OCI-LY1 (cell line): ENCODE data around the gene GRK4.
"Not testable (repeated sequence)": the region's sequence is repeated elsewhere in the genome, so short reads cannot be mapped to it uniquely, and the experiment has no call there.

Source experiments
- H2AFZ ChIP-seq: fragments of 200-600 bp; sonication (generic), shearing (Covaris generic); 2 replicates; pipeline ENCODE4 v1.6.0; 2014; ENCODE audit warnings: antibody characterized with exemption, mild to moderate bottlenecking, low read length
- H3F3A ChIP-seq: fragments of 200-600 bp; sonication (generic), shearing (Covaris generic); 2 replicates; pipeline ENCODE4 v1.6.0; 2014; ENCODE audit warnings: mild to moderate bottlenecking, antibody characterized with exemption, low read length, moderate library complexity; ENCODE audit not compliant: insufficient read depth
- H3K27ac ChIP-seq: fragments of 200-600 bp; sonication (generic); 2 replicates; pipeline ENCODE4 v1.5.1; 2014; ENCODE audit warnings: low read length, mixed run types, mild to moderate bottlenecking, low read depth; ENCODE audit not compliant: poor library complexity, severe bottlenecking
- H3K27me3 ChIP-seq: fragments of 200-600 bp; sonication (generic); 2 replicates; pipeline ENCODE4 v1.6.0; 2014; ENCODE audit warnings: antibody characterized with exemption, mild to moderate bottlenecking, low read length, moderate library complexity; ENCODE audit not compliant: insufficient read depth
- H3K36me3 ChIP-seq: fragments of 200-600 bp; sonication (generic); 2 replicates; pipeline ENCODE4 v1.6.1; 2014; ENCODE audit warnings: mild to moderate bottlenecking, antibody characterized with exemption, low read length, moderate library complexity, mixed read lengths; ENCODE audit not compliant: insufficient read depth
- H3K4me1 ChIP-seq: fragments of 200-600 bp; sonication (generic); 2 replicates; pipeline ENCODE4 v1.5.1; 2014; ENCODE audit warnings: mild to moderate bottlenecking, low read length, moderate library complexity; ENCODE audit not compliant: insufficient read depth, severe bottlenecking
- H3K4me2 ChIP-seq: fragments of 200-600 bp; sonication (generic), shearing (Covaris generic); 2 replicates; pipeline ENCODE4 v1.6.1; 2014; ENCODE audit warnings: low read length
- H3K4me3 ChIP-seq: fragments of 200-600 bp; sonication (generic); 2 replicates; pipeline ENCODE4 v1.5.1; 2014; ENCODE audit warnings: low read length, low read depth, mild to moderate bottlenecking, mixed read lengths; ENCODE audit not compliant: poor library complexity, severe bottlenecking
- H3K79me2 ChIP-seq: fragments of 200-600 bp; shearing (Covaris generic); 2 replicates; pipeline ENCODE4 v1.6.1; 2016; ENCODE audit warnings: mixed run types, low read length, mixed read lengths; ENCODE audit not compliant: insufficient read depth
- H3K9ac ChIP-seq: fragments of 200-600 bp; sonication (generic), shearing (Covaris generic); 2 replicates; pipeline ENCODE4 v1.6.1; 2014; ENCODE audit warnings: mild to moderate bottlenecking, low read length, mixed read lengths
- H3K9me2 ChIP-seq: fragments of 200-600 bp; sonication (generic), shearing (Covaris generic); 2 replicates; pipeline ENCODE4 v1.6.1; 2014; ENCODE audit warnings: low read depth, mild to moderate bottlenecking, low read length, mixed read lengths
- H3K9me3 ChIP-seq: fragments of 200-600 bp; shearing (Covaris generic); 2 replicates; pipeline ENCODE4 v1.6.1; 2014; ENCODE audit warnings: low read length, mixed read lengths
- H4K20me1 ChIP-seq: fragments of 200-600 bp; sonication (generic), shearing (Covaris generic); 2 replicates; pipeline ENCODE4 v1.6.0; 2016; ENCODE audit warnings: mild to moderate bottlenecking, low read length; ENCODE audit not compliant: insufficient read depth
- EZH2 ChIP-seq: fragments of 200-600 bp; sonication (generic), shearing (Covaris generic); IDR thresholded peaks from 2 replicates; pipeline ENCODE4 v1.8.0; 2017; ENCODE audit warnings: borderline replicate concordance, mixed run types, mild to moderate bottlenecking, antibody characterized with exemption, low read length, moderate library complexity, mixed read lengths
- TF ChIP-seq, protein P1 (sequence below): fragments of 200-600 bp; sonication (generic), shearing (Covaris generic); IDR thresholded peaks from 2 replicates; pipeline ENCODE4 v1.5.1; 2017; ENCODE audit warnings: mild to moderate bottlenecking, antibody characterized with exemption, low read length, moderate library complexity, mixed read lengths

GRK4 gene

DNA sequence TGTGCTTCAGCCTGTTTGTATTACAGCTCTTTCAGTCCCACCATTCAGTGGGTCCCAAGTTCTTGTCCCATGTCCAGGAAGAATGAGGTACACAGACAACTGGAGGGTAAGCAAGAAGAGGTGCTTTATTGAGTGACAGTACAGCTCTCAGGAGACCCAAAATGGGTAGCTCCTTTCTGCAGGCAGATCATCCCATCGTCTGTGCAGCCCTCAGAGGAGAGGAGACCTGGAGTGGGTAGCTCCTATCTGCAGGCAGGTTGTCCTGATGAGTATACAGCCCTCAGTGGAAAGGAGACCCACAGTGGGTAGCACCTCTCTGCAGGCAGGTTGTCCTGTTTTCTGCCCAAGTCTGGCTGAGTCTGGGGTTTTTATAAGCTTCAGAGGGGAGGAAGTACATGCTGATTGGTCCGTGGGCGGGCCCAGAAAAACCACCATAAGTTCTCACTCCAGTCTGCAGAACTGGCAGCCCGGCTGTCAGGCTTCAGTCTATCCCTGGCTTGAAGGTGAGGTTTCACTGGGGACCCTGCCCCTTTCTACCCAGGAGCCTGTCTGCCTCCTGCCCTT, 18.0 kb downstream of the GRK4 start:
- Histone ChIP-seq H3K9ac (no peak overlapping the region), H3K4me1 (no peaks in the 10 kb centered on the region), H2AFZ (no peak overlapping the region), H3K4me3 (no peak overlapping the region), H3K9me2 (no peaks in the 10 kb centered on the region), H3K79me2 (no peaks in the 10 kb centered on the region), H4K20me1 (no peaks in the 10 kb centered on the region), H3K27ac (no peak overlapping the region), H3F3A (no peaks in the 10 kb centered on the region), H3K4me2 (no peak overlapping the region), H3K36me3 (no peaks in the 10 kb centered on the region), H3K9me3 (no peaks in the 10 kb centered on the region), H3K27me3 (no peaks in the 10 kb centered on the region)
- TF ChIP-seq EZH2, result no peak
- TF ChIP-seq, protein P1, sequence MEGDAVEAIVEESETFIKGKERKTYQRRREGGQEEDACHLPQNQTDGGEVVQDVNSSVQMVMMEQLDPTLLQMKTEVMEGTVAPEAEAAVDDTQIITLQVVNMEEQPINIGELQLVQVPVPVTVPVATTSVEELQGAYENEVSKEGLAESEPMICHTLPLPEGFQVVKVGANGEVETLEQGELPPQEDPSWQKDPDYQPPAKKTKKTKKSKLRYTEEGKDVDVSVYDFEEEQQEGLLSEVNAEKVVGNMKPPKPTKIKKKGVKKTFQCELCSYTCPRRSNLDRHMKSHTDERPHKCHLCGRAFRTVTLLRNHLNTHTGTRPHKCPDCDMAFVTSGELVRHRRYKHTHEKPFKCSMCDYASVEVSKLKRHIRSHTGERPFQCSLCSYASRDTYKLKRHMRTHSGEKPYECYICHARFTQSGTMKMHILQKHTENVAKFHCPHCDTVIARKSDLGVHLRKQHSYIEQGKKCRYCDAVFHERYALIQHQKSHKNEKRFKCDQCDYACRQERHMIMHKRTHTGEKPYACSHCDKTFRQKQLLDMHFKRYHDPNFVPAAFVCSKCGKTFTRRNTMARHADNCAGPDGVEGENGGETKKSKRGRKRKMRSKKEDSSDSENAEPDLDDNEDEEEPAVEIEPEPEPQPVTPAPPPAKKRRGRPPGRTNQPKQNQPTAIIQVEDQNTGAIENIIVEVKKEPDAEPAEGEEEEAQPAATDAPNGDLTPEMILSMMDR, result no peak

- H4K20me1 ChIP-seq, result no peaks in the 10 kb centered on the region
- no peaks in the 10 kb centered on the region for H3K79me2 ChIP-seq
- H3K4me1 ChIP-seq, result no peaks in the 10 kb centered on the region
- no peaks in the 10 kb centered on the region for H3K36me3 ChIP-seq
- no peak overlapping the region for H3K9ac ChIP-seq
- no peak for TF ChIP-seq EZH2
- TF ChIP-seq, protein P1, result no peak
- H3K27me3 ChIP-seq, result no peaks in the 10 kb centered on the region
- no peaks in the 10 kb centered on the region for H3K9me3 ChIP-seq
- H3K4me2 ChIP-seq, result no peak overlapping the region
- no peak overlapping the region for H3K4me3 ChIP-seq
- H3F3A ChIP-seq, result no peaks in the 10 kb centered on the region
- H3K27ac ChIP-seq, result no peak overlapping the region
- H2AFZ ChIP-seq, result no peak overlapping the region
- no peaks in the 10 kb centered on the region for H3K9me2 ChIP-seq
These were observed 18.6 kb downstream of the GRK4 start for GRCh38 chr4:2982012-2982411.

DNA sequence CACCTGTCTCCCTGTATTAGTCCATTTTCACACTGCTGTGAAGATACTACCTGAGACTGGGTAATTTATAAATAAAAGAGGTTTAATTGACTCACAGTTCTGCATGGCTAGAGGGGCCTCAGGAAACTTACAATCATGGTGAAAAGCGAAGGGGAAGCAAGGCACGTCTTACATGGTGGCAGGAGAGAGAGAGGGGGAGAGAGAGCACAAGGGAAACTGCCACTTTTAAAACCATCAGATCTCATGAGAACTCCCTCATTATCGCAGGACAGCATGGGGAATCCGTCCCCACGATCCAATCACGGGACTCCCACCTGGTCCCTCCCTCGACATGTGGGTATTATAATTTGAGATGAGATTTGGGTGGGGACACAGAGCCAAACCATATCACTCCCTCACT, 20.3 kb downstream of the GRK4 start:
- H3K9me3 ChIP-seq, H3K27ac ChIP-seq: not testable (repeated sequence)

DNA sequence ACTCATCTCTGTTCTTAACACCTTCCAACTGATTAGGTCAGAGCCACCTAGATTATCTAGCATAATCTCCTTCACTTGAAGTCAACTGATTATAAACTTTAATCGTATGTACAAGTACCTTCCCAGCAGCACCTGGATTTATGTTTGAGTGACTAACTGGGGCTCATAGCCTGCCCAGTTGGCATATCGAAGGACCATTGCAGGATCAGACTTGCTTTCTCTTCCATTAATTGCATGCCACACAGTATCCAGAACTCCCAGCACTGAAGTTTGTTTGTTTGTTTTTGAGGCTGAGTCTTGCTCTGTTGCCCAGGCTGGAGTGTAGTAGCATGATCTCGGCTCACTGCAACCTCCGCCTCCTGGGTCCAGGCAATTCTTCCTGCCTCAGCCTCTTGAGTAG, 27.9 kb downstream of the GRK4 start:
- no peak overlapping the region for H3K4me3 ChIP-seq
- no peak overlapping the region for H3K27ac ChIP-seq
- no peak for TF ChIP-seq EZH2
- TF ChIP-seq, protein P1, result no peak
- no peak overlapping the region for H3K9ac ChIP-seq
- H3K27me3 ChIP-seq, result no peaks in the 10 kb centered on the region
- H4K20me1 ChIP-seq, result no peaks in the 10 kb centered on the region
- no peak overlapping the region for H3K4me2 ChIP-seq
- H3K9me2 ChIP-seq, result no peaks in the 10 kb centered on the region
- H3K79me2 ChIP-seq, result no peaks in the 10 kb centered on the region
- no peaks in the 10 kb centered on the region for H3F3A ChIP-seq
- no peaks in the 10 kb centered on the region for H3K36me3 ChIP-seq
- H3K4me1 ChIP-seq, result no peaks in the 10 kb centered on the region
- H2AFZ ChIP-seq, result no peak overlapping the region
- no peaks in the 10 kb centered on the region for H3K9me3 ChIP-seq

More for the DNA sequence above, 20.3 kb downstream of the GRK4 start:
- H3K9ac ChIP-seq, H2AFZ ChIP-seq, H3K4me3 ChIP-seq, H3K4me1 ChIP-seq, H3K36me3 ChIP-seq, H3K4me2 ChIP-seq, H4K20me1 ChIP-seq, H3K27me3 ChIP-seq, H3K9me2 ChIP-seq, H3F3A ChIP-seq, H3K79me2 ChIP-seq: not testable (repeated sequence)
